ENCODE data around the gene HNF4A. TPM values are rescaled to one million over a fixed set of nuclear protein-coding genes. Genes with fewer than 3 reads are reported as not detected.

The HNF4A gene
- total and polyA plus RNA-seq, 2 of the 13 experiments (the other 11 are each of a cell fraction or from before 2014, with no cell fraction given), result 80.9 to 169 TPM

- TF ChIP-seq REPIN1 (CRISPR knock-in tag; IDR thresholded peaks at IDR 0.05; ENCODE audit: borderline replicate concordance, low read depth), result peak; percentile 70; the same call in 1 of the 2 replicates
- no peak for TF ChIP-seq ZBTB39 (CRISPR knock-in tag; IDR thresholded peaks at IDR 0.05)
- TF ChIP-seq HDAC6 (IDR thresholded peaks at IDR 0.05; ENCODE audit: low read depth, low read length), result no peak
- 0 out of 2 replicates have a peak, but pooled peaks have one; percentile 10 for TF ChIP-seq JUND (CRISPR knock-in tag; IDR thresholded peaks at IDR 0.05)
- peak; percentile 97 for TF ChIP-seq FOXP4 (CRISPR knock-in tag; IDR thresholded peaks at IDR 0.05)
- TF ChIP-seq HNRNPK (IDR thresholded peaks at IDR 0.05; ENCODE audit: low read depth, low read length, poor library complexity, severe bottlenecking), result peak; percentile 22
- no peak for TF ChIP-seq EEA1 (CRISPR knock-in tag; IDR thresholded peaks at IDR 0.05; ENCODE audit: borderline replicate concordance)
- TF ChIP-seq YEATS2 (CRISPR knock-in tag; IDR thresholded peaks at IDR 0.05; ENCODE audit: borderline replicate concordance), result peak; percentile 64
- peak; percentile 98 for TF ChIP-seq NRL (CRISPR knock-in tag; IDR thresholded peaks at IDR 0.05; ENCODE audit: borderline replicate concordance)
- 0 out of 2 replicates have a peak, but pooled peaks have one; percentile 20 for TF ChIP-seq RFXANK (CRISPR knock-in tag; IDR thresholded peaks at IDR 0.05)
- TF ChIP-seq ZNF225 (CRISPR knock-in tag; IDR thresholded peaks at IDR 0.05), result peak; percentile 35; the same call in 1 of the 2 replicates
- TF ChIP-seq ZNF124 (CRISPR knock-in tag; IDR thresholded peaks at IDR 0.05), result no peak
- TF ChIP-seq NFIB (CRISPR knock-in tag; IDR thresholded peaks at IDR 0.05; ENCODE audit: borderline replicate concordance), result no peak
- 0 out of 2 replicates have a peak, but pooled peaks have one; percentile 26 for TF ChIP-seq SMAD9 (CRISPR knock-in tag; IDR thresholded peaks at IDR 0.05)
- TF ChIP-seq NFE2L2 (IDR thresholded peaks at IDR 0.05; ENCODE audit: low read length), result no peak
Observed at GRCh38 chr20:44400970-44401769, 45.7 kb downstream of the HNF4A start (continued).
